ENCODE results near the gene CUBN.

CUBN gene

GRCh38 chr10:16890691-16891090, 238.9 kb downstream of the CUBN start:
- H3K4me3 ChIP-seq (ENCODE audit: low read depth, low read length): no peak overlapping the region

- H3K4me3 ChIP-seq (ENCODE audit: low read depth, low read length): no peak overlapping the region
Measured at GRCh38 chr10:16887565-16887964, 242.0 kb downstream of the CUBN start.

- H3K4me3 ChIP-seq (ENCODE audit: low read depth, low read length): no peak overlapping the region
Measured at GRCh38 chr10:16886031-16886430, 243.6 kb downstream of the CUBN start.

GRCh38 chr10:16884497-16884896, 245.1 kb downstream of the CUBN start:
- H3K4me3 ChIP-seq (ENCODE audit: low read depth, low read length): no peak overlapping the region

- no peak overlapping the region for H3K4me3 ChIP-seq (ENCODE audit: low read depth, low read length)
Measured at GRCh38 chr10:16883084-16883483, 246.5 kb downstream of the CUBN start.

- no peak overlapping the region for H3K4me3 ChIP-seq (ENCODE audit: low read depth, low read length)
Measured at GRCh38 chr10:16870331-16870730, 259.3 kb downstream of the CUBN start.

- no peak overlapping the region for H3K4me3 ChIP-seq (ENCODE audit: low read depth, low read length)
Measured at GRCh38 chr10:16867990-16868389, 261.6 kb downstream of the CUBN start.

GRCh38 chr10:16867556-16867955, 262.1 kb downstream of the CUBN start:
- no peak overlapping the region for H3K4me3 ChIP-seq (ENCODE audit: low read depth, low read length)

GRCh38 chr10:16866541-16867275, 262.9 kb downstream of the CUBN start:
- H3K4me3 ChIP-seq (ENCODE audit: low read depth, low read length): no peak overlapping the region

GRCh38 chr10:16865766-16866165, 263.8 kb downstream of the CUBN start:
- no peak overlapping the region for H3K4me3 ChIP-seq (ENCODE audit: low read depth, low read length)

GRCh38 chr10:16863766-16864165, 265.8 kb downstream of the CUBN start:
- H3K4me3 ChIP-seq (ENCODE audit: low read depth, low read length): no peak overlapping the region

- no peak overlapping the region for H3K4me3 ChIP-seq (ENCODE audit: low read depth, low read length)
Measured at GRCh38 chr10:16857419-16857818, 272.2 kb downstream of the CUBN start.

GRCh38 chr10:16856567-16856966, 273.0 kb downstream of the CUBN start:
- H3K4me3 ChIP-seq (ENCODE audit: low read depth, low read length): no peak overlapping the region

- H3K4me3 ChIP-seq (ENCODE audit: low read depth, low read length): no peak overlapping the region
Measured at GRCh38 chr10:16856092-16856491, 273.5 kb downstream of the CUBN start.

- H3K4me3 ChIP-seq (ENCODE audit: low read depth, low read length): no peak overlapping the region
Measured at GRCh38 chr10:16854623-16855022, 275.0 kb downstream of the CUBN start.

- no peak overlapping the region for H3K4me3 ChIP-seq (ENCODE audit: low read depth, low read length)
Measured at GRCh38 chr10:16853809-16854208, 275.8 kb downstream of the CUBN start.

- no peak overlapping the region for H3K4me3 ChIP-seq (ENCODE audit: low read depth, low read length)
Measured at GRCh38 chr10:16853201-16853600, 276.4 kb downstream of the CUBN start.

- no peak overlapping the region for H3K4me3 ChIP-seq (ENCODE audit: low read depth, low read length)
Measured at GRCh38 chr10:16852624-16853023, 277.0 kb downstream of the CUBN start.

- H3K4me3 ChIP-seq (ENCODE audit: low read depth, low read length): no peak overlapping the region
Measured at GRCh38 chr10:16848562-16849154, 281.0 kb downstream of the CUBN start.

- H3K4me3 ChIP-seq (ENCODE audit: low read depth, low read length): no peak overlapping the region
Measured at GRCh38 chr10:16847644-16848043, 282.0 kb downstream of the CUBN start.

- no peak overlapping the region for H3K4me3 ChIP-seq (ENCODE audit: low read depth, low read length)
Measured at GRCh38 chr10:16845248-16845647, 284.4 kb downstream of the CUBN start.

GRCh38 chr10:16843252-16843870, 286.2 kb downstream of the CUBN start:
- no peak overlapping the region for H3K4me3 ChIP-seq (ENCODE audit: low read depth, low read length)
